Uterus (tissue), 2 donors: ENCODE data around the gene GTPBP4.

Source experiments
- CTCF ChIP-seq, 4 experiments: fragments of 200-600 bp in 2 of 4; fragments of 450-650 bp in 2 of 4; sonication (generic) in 2 of 4; IDR thresholded peaks; one replicate each; pipeline ENCODE4 v1.5.1; 2016 to 2019; ENCODE audit warnings: antibody characterized with exemption in 4 of 4, mild to moderate bottlenecking in 2 of 4, moderate library complexity in 1 of 4
- POLR2A ChIP-seq, 2 donors: fragments of 450-650 bp; IDR thresholded peaks; one replicate each; pipeline ENCODE4 v1.6.1; 2016; ENCODE audit warnings: antibody characterized with exemption in 2 of 2, mild to moderate bottlenecking in 1 of 2, moderate library complexity in 1 of 2

- TF ChIP-seq CTCF (IDR thresholded peaks at IDR 0.05) (no peak), POLR2A (IDR thresholded peaks at IDR 0.05) (no peak)
Observed at GRCh38 chr10:995559-995926, 7.3 kb downstream of the GTPBP4 start.
